Measurements from ENCODE around the gene HNRNPA1. TPM values are rescaled to one million over a fixed set of nuclear protein-coding genes. Genes with fewer than 3 reads are reported as not detected.
A peak's percentile ranks its signal among the peaks of the same experiment; 100 is the strongest.
"Not testable (repeated sequence)": the region's sequence is repeated elsewhere in the genome, so short reads cannot be mapped to it uniquely, and the experiment has no call there.

Gene HNRNPA1
- total RNA-seq, result 100 to 1,000 TPM; 246 to 840 (median 399) TPM

GRCh38 chr12:54280468-54281260 is at the start of gene HNRNPA1:
Gene HNRNPA1 (plus strand): TSS chr12:54280726. CDS start chr12:54280808, 82 bp downstream.
- intact Hi-C loops (cut with DNase I; ENCODE audit: low total_unique reads), result no loop called here
- TF ChIP-seq POLR2A (IDR thresholded peaks at IDR 0.05) (peak in 1 of 2 donors; percentile 99), CTCF (IDR thresholded peaks at IDR 0.05) (no peak)
- H3K4me3 ChIP-seq (ENCODE audit: low read depth, poor library complexity, severe bottlenecking), result peak within 1 kb of the TSS; percentile 78
- DNase-seq (ENCODE audit: low spot score in 2 of 2), result peak; percentile 99
- WGBS, 2 donors, result 0% methylated on average over 48 of the region's 48 CpGs

DNA sequence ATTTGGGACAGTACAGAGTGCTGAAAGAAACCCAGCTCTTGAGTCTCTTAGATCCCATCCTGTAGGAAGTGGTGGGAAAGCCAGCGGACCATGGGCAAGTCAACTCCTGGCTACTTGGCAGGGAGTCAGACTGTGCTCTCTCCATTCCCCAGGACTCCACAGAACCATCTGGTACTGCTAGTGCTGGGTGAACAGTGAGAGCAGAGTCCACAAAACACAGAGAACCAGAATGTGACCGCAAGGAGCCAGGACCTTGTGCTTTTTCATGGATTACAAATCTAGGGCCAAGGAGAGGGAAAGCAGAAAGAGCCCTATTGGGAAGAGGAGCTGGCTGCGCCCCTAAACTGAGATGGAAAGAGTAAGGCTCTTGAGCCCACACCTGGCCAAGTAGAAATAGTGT is 49.3 kb upstream of the HNRNPA1 start:
- 85 to 97% methylated on average over 3 of the region's 3 CpGs for WGBS, 2 donors

DNA sequence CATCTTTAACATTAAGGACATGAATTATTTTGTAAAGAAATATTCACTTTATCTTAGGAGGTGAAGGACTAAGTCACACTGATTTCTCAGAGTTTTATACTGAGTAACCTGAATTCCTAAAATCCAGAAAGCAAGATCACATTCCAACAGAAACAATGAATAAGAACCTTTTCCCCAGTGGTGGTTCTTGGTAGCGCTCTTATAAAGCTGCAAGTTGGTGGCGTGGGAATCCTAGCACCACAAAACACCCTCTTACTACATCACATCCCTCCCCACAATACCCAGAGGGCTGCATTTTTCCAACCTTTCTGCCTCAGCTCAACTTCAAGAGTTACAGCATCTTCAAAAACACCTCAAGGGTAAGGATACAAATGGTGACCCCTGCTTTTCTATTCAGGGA is 47.7 kb upstream of the HNRNPA1 start:
- DNase-seq (ENCODE audit: low spot score in 2 of 2), result no peak
- no peak overlapping the region for H3K4me3 ChIP-seq (ENCODE audit: low read depth, poor library complexity, severe bottlenecking)
- WGBS, 2 donors, result 88 to 93% methylated on average over 2 of the region's 2 CpGs
- intact Hi-C loops (cut with DNase I; ENCODE audit: low total_unique reads), result no loop called here
- TF ChIP-seq POLR2A (IDR thresholded peaks at IDR 0.05), result no peak
- TF ChIP-seq CTCF (IDR thresholded peaks at IDR 0.05), result no peak

More for the DNA sequence above, 49.3 kb upstream of the HNRNPA1 start:
- H3K4me3 ChIP-seq (ENCODE audit: low read depth, poor library complexity, severe bottlenecking); intact Hi-C loops (cut with DNase I; ENCODE audit: low total_unique reads); DNase-seq (ENCODE audit: low spot score in 2 of 2): not testable (repeated sequence)

- intact Hi-C loops (cut with DNase I; ENCODE audit: low total_unique reads), result no loop called here
- 90 to 94% methylated on average over 1 of the region's 1 CpG for WGBS, 2 donors
- H3K4me3 ChIP-seq (ENCODE audit: low read depth, poor library complexity, severe bottlenecking), result no peak overlapping the region
- DNase-seq (ENCODE audit: low spot score in 2 of 2), result no peak
- TF ChIP-seq POLR2A (IDR thresholded peaks at IDR 0.05) (no peak), CTCF (IDR thresholded peaks at IDR 0.05) (no peak)
These were observed 42.0 kb upstream of the HNRNPA1 start for GRCh38 chr12:54238531-54238930.

DNA sequence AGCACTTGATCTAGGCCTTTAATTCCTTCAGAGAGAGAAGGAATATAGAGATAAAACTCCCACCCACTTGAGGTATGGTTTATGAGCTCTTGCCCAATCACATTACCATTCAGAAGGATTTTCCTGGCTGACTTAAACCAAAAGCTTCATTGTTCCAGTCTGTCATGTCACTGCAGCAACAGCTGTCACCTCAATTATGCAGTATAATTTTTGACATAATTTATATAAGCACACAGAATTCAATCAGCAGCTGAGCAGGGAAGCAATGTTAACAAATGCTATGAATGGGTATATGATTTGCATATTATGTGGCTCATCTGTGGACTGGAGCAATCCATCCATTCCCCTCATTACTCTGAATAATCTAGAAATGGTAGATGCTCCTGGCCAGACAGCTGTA is 40.9 kb upstream of the HNRNPA1 start:
- no peak for DNase-seq (ENCODE audit: low spot score in 2 of 2)
- H3K4me3 ChIP-seq (ENCODE audit: low read depth, poor library complexity, severe bottlenecking), result no peak overlapping the region
- intact Hi-C loops (cut with DNase I; ENCODE audit: low total_unique reads), result no loop called here
- TF ChIP-seq CTCF (IDR thresholded peaks at IDR 0.05) (no peak), POLR2A (IDR thresholded peaks at IDR 0.05) (no peak)

DNA sequence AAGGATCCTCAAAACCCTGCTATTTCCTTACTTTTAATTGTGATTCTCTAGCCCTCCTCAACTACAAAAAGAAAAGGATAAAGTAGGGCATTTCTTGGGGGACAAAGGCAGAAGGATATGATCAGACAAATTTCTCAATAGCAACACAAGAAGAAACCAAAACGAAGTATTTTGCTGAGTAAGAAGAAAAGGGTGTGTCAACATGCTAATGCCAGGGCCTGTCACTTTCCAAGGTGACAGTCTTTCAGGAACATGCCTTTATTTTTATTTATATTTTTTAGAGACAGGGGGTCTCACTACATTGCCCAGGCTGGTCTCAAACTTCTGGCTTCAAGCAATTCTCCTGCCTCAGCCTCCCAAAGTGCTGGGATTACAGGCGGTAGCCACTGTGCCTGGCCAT is 40.4 kb upstream of the HNRNPA1 start:
- WGBS, 2 donors, result 54 to 57% methylated on average over 2 of the region's 2 CpGs
- no peak for TF ChIP-seq CTCF (IDR thresholded peaks at IDR 0.05)
- no peak for TF ChIP-seq POLR2A (IDR thresholded peaks at IDR 0.05)
- DNase-seq (ENCODE audit: low spot score in 2 of 2), result no peak
- no peak overlapping the region for H3K4me3 ChIP-seq (ENCODE audit: low read depth, poor library complexity, severe bottlenecking)
- intact Hi-C loops (cut with DNase I; ENCODE audit: low total_unique reads), result no loop called here
